ENCODE data around the gene EXOSC6. TPM values are rescaled to one million over a fixed set of nuclear protein-coding genes. Genes with fewer than 3 reads are reported as not detected.

The EXOSC6 gene
- 45.1 and 48.9 TPM in 2 replicates for total RNA-seq (2014; rRNA removed; shearing (Covaris generic))

DNA sequence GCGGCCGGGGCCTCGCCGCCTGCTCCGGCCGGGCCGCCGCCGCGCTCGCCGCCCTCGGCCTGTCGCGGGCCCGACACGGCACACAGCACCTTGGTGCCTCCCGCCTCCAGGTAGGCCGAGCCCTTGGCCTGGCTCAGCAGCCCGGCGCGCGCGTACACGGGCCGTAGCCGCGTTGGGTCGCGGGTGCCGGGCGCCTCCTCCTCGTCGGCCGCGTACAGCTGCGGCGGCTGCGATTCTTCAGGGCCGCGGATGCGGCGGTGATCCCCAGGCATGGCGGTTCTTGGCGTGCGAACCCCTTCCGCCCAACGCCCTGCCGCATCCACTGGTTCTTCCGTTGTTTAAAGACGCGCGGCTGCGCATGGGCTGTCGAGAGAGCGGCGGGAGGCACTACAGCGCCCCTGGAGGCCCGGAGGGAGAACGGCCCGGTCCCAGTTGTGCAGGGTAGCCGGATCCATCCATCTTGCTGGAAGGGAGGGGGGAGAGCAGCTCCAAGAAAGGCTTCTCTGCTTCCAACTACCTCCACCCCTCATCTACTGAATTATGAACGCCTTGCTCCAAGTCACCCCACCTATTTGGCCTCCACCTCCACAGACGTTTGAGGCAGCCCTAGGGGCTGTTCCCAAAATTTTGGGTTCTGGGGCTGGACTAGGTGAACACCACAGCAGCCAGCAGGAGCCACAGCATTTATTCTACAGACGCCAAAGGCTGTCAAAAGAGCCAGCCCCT lies at the start of gene EXOSC6:
TSS of gene EXOSC6 (minus strand) at position 312 of the 726 bp plus-strand sequence. CDS start at position 272, 40 bp downstream.

DNA sequence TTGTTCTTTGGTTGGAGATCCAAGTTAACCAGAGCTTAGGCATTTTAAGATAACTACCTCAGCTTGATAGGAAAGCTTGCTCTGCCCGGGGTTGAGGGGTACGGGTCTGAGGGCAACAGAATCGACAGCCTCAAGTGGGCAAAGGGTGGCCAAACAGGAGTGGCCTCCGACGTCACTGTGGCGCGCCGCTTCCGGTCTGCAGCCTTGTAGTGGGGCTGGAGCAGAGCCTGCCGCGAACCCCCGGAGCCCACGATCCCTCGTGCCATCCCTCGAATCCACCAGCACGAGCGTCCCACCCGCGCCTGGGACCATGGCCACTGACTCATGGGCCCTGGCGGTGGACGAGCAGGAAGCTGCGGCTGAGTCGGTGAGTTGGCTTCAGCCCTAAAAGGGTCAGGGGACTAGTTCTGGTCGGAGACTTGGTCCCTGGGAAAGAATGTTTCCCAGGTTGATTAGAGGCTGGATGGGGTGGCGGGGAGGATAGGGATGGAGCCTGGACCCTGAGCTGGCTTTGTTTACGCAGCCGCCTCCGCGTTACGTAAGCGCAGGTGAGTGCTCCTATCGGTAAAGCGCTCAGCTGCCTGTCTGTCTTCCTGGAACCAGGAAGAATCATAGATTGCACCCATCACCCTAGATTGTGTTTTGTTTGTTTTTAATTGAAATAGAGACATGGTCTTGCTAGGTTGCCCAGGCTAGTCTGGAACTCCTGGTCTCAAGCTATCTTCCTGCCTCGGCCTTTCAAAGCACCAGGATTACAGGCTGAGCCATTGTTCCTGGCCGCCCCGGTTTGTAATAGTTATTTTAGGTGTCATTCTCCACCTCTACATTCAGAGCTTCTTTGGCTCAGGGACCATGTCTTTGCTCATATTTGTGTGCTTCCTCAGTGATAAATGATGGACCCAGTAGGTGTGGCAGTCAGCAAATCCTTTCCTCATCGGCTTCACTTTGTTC lies 47.5 kb upstream of the EXOSC6 start, which contains the start of gene DDX19B:
TSS of gene DDX19B (plus strand) at position 199 of the 951 bp plus-strand sequence. CDS start at position 311, 112 bp downstream.

GRCh38 chr16:70289229-70290094 lies 37.7 kb upstream of the EXOSC6 start, which contains the start of gene AARS1:
Gene AARS1, minus strand, starts transcription at chr16:70289506. Its CDS starts 6,743 bp downstream, at chr16:70282763.

Small RNA genes within 50 kb of the gene (small RNA-seq; reads per million reads assigned to genes)
- gene AC009060.2 (not detected), gene RN7SL279P (not detected)

Other genes starting within 250 kb of the EXOSC6 start
- gene PDPR, start 137.6 kb downstream of the EXOSC6 start, total RNA-seq (2014; rRNA removed; shearing (Covaris generic)): 24.7 and 28.5 TPM in 2 replicates
- gene CLEC18C, start 78.2 kb downstream of the EXOSC6 start, total RNA-seq (2014; rRNA removed; shearing (Covaris generic)): 0.21 and 0.49 TPM in 2 replicates
- gene AARS1, start 37.6 kb upstream of the EXOSC6 start, total RNA-seq (2014; rRNA removed; shearing (Covaris generic)): 296 and 303 TPM in 2 replicates
- 37.8 and 38.3 TPM in 2 replicates for gene DDX19B, start 47.2 kb upstream of the EXOSC6 start, total RNA-seq (2014; rRNA removed; shearing (Covaris generic))
- 80.0 and 83.9 TPM in 2 replicates for gene DDX19A, start 95.0 kb upstream of the EXOSC6 start, total RNA-seq (2014; rRNA removed; shearing (Covaris generic))
- gene ST3GAL2, start 187.2 kb upstream of the EXOSC6 start, total RNA-seq (2014; rRNA removed; shearing (Covaris generic)): 28.5 and 32.4 TPM in 2 replicates
- 10.5 and 19.8 TPM in 2 replicates for gene FCSK, start 202.7 kb upstream of the EXOSC6 start, total RNA-seq (2014; rRNA removed; shearing (Covaris generic))

Data from A375 (cell line).